K562 (cell line): ENCODE measurements around the gene RGL2. TPM values are rescaled to one million over a fixed set of nuclear protein-coding genes. Genes with fewer than 3 reads are reported as not detected.
A peak's percentile ranks its signal among the peaks of the same experiment; 100 is the strongest.

Source experiments
- CXXC5 ChIP-seq: fragments of 250-450 bp; sonication (Bioruptor Pico); IDR thresholded peaks from 2 replicates; pipeline ENCODE4 v1.8.0; 2022; ENCODE audit warnings: inconsistent platforms, mild to moderate bottlenecking, moderate library complexity
- ELF1 ChIP-seq: fragments of 200-800 bp; sonication (Bioruptor generic); IDR thresholded peaks from 2 replicates; pipeline ENCODE4 v1.6.1; 2016; ENCODE audit warnings: missing genetic modification characterization, missing compliant biosample characterization
- EP400 ChIP-seq: fragments of 450-650 bp; IDR thresholded peaks from 2 replicates; pipeline ENCODE4 v1.6.1; 2017; ENCODE audit warnings: antibody characterized with exemption, mild to moderate bottlenecking, moderate library complexity
- GATAD2A ChIP-seq: fragments of 450-650 bp; IDR thresholded peaks from 2 replicates; pipeline ENCODE4 v1.6.1; 2017
- GTF2F1 ChIP-seq: IDR thresholded peaks from 2 replicates; pipeline ENCODE4 v1.6.1; 2011; ENCODE audit warnings: low read depth, low read length, improper control_type of control experiment
- KLF1 ChIP-seq: fragments of 450-650 bp; IDR thresholded peaks from 2 replicates; pipeline ENCODE4 v1.6.1; 2016; ENCODE audit warnings: missing genetic modification characterization, missing compliant biosample characterization
- KLF10 ChIP-seq: fragments of 250-450 bp; sonication (Bioruptor Pico); IDR thresholded peaks from 2 replicates; pipeline ENCODE4 v1.6.1; 2021; ENCODE audit warnings: matching md5 sums
- MTF1 ChIP-seq: fragments of 250-450 bp; sonication (Bioruptor Pico); IDR thresholded peaks from 2 replicates; pipeline ENCODE4 v1.9.0; 2021; ENCODE audit warnings: moderate library complexity, mild to moderate bottlenecking, inconsistent platforms, borderline replicate concordance
- MYC ChIP-seq, 2 experiments: fragments of 250-450 bp in 1 of 2; sonication (Bioruptor Pico) in 1 of 2; IDR thresholded peaks; 2 replicates each; pipeline versions ENCODE4 v1.5.1 to v1.6.1; 2012 to 2021; ENCODE audit warnings: low read depth in 2 of 2, borderline replicate concordance in 1 of 2, improper control_type of control experiment in 1 of 2, low read length in 1 of 2, mild to moderate bottlenecking in 1 of 2, moderate library complexity in 1 of 2
- NEUROD1 ChIP-seq: fragments of 150-350 bp; IDR thresholded peaks from 2 replicates; pipeline ENCODE4 v1.6.1; 2014; ENCODE audit warnings: borderline replicate concordance, low read length, low read depth; ENCODE audit not compliant: partially characterized antibody
- NONO ChIP-seq, 2 experiments: fragments of 200-400 bp in 1 of 2; fragments of 450-650 bp in 1 of 2; formaldehyde crosslinking in 1 of 2; IDR thresholded peaks; 2 replicates each; pipeline ENCODE4 v1.6.1; 2017; ENCODE audit warnings: low read depth in 2 of 2, mild to moderate bottlenecking in 2 of 2, moderate library complexity in 2 of 2, low read length in 1 of 2
- PATZ1 ChIP-seq: fragments of 250-450 bp; sonication (Bioruptor Pico); IDR thresholded peaks from 2 replicates; pipeline ENCODE4 v1.5.0; 2020; ENCODE audit warnings: mild to moderate bottlenecking, borderline replicate concordance
- RBBP5 ChIP-seq: fragments of 200-600 bp; sonication (generic); IDR thresholded peaks from 2 replicates; pipeline ENCODE4 v1.6.1; 2012; ENCODE audit warnings: borderline replicate concordance, mild to moderate bottlenecking, low read length, control low read depth, inconsistent platforms; ENCODE audit not compliant: insufficient read depth, poor library complexity, severe bottlenecking
- RFX1 ChIP-seq: fragments of 450-650 bp; IDR thresholded peaks from 2 replicates; pipeline ENCODE4 v1.6.1; 2016; ENCODE audit warnings: mild to moderate bottlenecking, moderate library complexity
- RNF219 ChIP-seq: fragments of 250-450 bp; sonication (Bioruptor Pico); IDR thresholded peaks from 2 replicates; pipeline ENCODE4 v1.5.0; 2022; ENCODE audit warnings: mild to moderate bottlenecking
- SAP30 ChIP-seq: fragments of 200-600 bp; sonication (generic); IDR thresholded peaks from 2 replicates; pipeline ENCODE4 v1.6.1; 2012; ENCODE audit warnings: borderline replicate concordance, low read depth, mild to moderate bottlenecking, moderate library complexity, low read length, control low read depth, inconsistent platforms; ENCODE audit not compliant: insufficient read depth, poor library complexity, severe bottlenecking
- SREBF1 ChIP-seq: fragments of 150-350 bp; IDR thresholded peaks from 2 replicates; pipeline ENCODE4 v1.6.1; 2014; ENCODE audit warnings: antibody characterized with exemption, low read depth, low read length, borderline replicate concordance
- TAF7 ChIP-seq: fragments of 450-650 bp; IDR thresholded peaks from 2 replicates; pipeline ENCODE4 v1.6.1; 2016; ENCODE audit warnings: missing genetic modification characterization, missing compliant biosample characterization
- TARDBP ChIP-seq: fragments of 450-650 bp; IDR thresholded peaks from 2 replicates; pipeline ENCODE4 v1.6.1; 2016
- XRCC3 ChIP-seq: fragments of 450-650 bp; IDR thresholded peaks from 2 replicates; pipeline ENCODE4 v1.6.1; 2017; ENCODE audit warnings: mild to moderate bottlenecking, moderate library complexity
- YY1 ChIP-seq, 3 experiments: IDR thresholded peaks; 2 replicates each; pipeline ENCODE4 v1.6.1; 2011; ENCODE audit warnings: low read length in 2 of 3, mild to moderate bottlenecking in 2 of 3, moderate library complexity in 2 of 3, borderline replicate concordance in 1 of 3, control low read depth in 1 of 3, low read depth in 1 of 3; ENCODE audit not compliant: insufficient read depth in 3 of 3, insufficient replicate concordance in 2 of 3, control insufficient read depth in 1 of 3, insufficient read length in 1 of 3; ENCODE audit errors: extremely low read depth in 1 of 3
- ZNF589 ChIP-seq: fragments of 200-800 bp; sonication (Bioruptor generic); IDR thresholded peaks from 2 replicates; pipeline ENCODE4 v1.6.1; 2016; ENCODE audit warnings: low read depth, missing genetic modification characterization, missing compliant biosample characterization
- ZNF785 ChIP-seq: fragments of 250-450 bp; sonication (Bioruptor Pico); IDR thresholded peaks from 2 replicates; pipeline ENCODE4 v1.4.0; 2020; ENCODE audit warnings: mild to moderate bottlenecking
- polyA plus RNA-seq, 8 experiments: library from polyadenylated mRNA; depleted of rRNA in 4 of 8; stranded (reverse) in 5 of 8; unstranded in 3 of 8; fragments of >200 nt; fragmentation: Nextera tagmentation in 2 of 8; fragmentation: Illumina TruSeq in 1 of 8; extraction: Ambion mirVana in 2 of 8; extraction: Trizol in 1 of 8; gene quantifications; 2 replicates each; pipeline versions ENCODE4 v1.2.1 to v1.2.3, GENCODE V29; 2011 to 2014; ENCODE audit warnings: inconsistent platforms in 1 of 8, missing spikeins in 1 of 8
- total RNA-seq, 7 experiments: library from RNA; depleted of rRNA in 6 of 7; stranded (reverse); fragments of >200 nt in 6 of 7; fragmentation: Illumina TruSeq in 2 of 7; extraction: Trizol in 2 of 7; gene quantifications; 2 replicates each; pipeline versions ENCODE4 v1.2.1 to v1.2.3, GENCODE V29; 2011 to 2021; ENCODE audit warnings: low replicate concordance in 1 of 7

Gene RGL2
- total and polyA plus RNA-seq, 9 of the 15 experiments (the other 6 are each of a cell fraction or from before 2014, with no cell fraction given), result 1.8 to 57.1 (median 19.5) TPM

- no peak for TF ChIP-seq ZNF785 (CRISPR knock-in tag)
- TF ChIP-seq ELF1, result peak; percentile 99
- TF ChIP-seq XRCC3, result no peak
- TF ChIP-seq EP400, result peak; percentile 93
- TF ChIP-seq RBBP5, result peak; percentile 78
- peak; percentile 99 for TF ChIP-seq SAP30
- peak; percentile 97 to 99 (median 99) for TF ChIP-seq YY1 (IDR thresholded peaks at IDR 0.05; ENCODE audit: borderline replicate concordance in 1 of 3, control insufficient read depth in 1 of 3, extremely low read depth in 1 of 3, insufficient read depth in 3 of 3, insufficient read length in 1 of 3, insufficient replicate concordance in 2 of 3, low read depth in 1 of 3, low read length in 2 of 3)
- TF ChIP-seq KLF1 (tag), result no peak
- TF ChIP-seq RNF219 (CRISPR knock-in tag), result no peak
- TF ChIP-seq NONO (IDR thresholded peaks at IDR 0.05; ENCODE audit: low read depth in 2 of 2, low read length in 1 of 2), result no peak
- no peak for TF ChIP-seq KLF10
- TF ChIP-seq SREBF1, result no peak
- peak; percentile 40 for TF ChIP-seq NEUROD1
- TF ChIP-seq TARDBP, result 0 out of 2 replicates have a peak, but pooled peaks have one; percentile 24
- TF ChIP-seq MYC (IDR thresholded peaks at IDR 0.05; ENCODE audit: low read depth, low read length), result peak; percentile 94
- TF ChIP-seq MYC (CRISPR knock-in tag; IDR thresholded peaks at IDR 0.05; ENCODE audit: borderline replicate concordance, low read depth), result no peak
- TF ChIP-seq PATZ1, result no peak
- TF ChIP-seq MTF1 (CRISPR knock-in tag), result no peak
- TF ChIP-seq GTF2F1, result no peak
- TF ChIP-seq TAF7 (tag), result peak; percentile 33; the same call in 1 of the 2 replicates
- peak; percentile 47; the same call in 1 of the 2 replicates for TF ChIP-seq ZNF589 (CRISPR knock-in tag)
- no peak for TF ChIP-seq GATAD2A
- peak; percentile 42 for TF ChIP-seq CXXC5 (CRISPR knock-in tag)
- TF ChIP-seq RFX1, result no peak
Observed at GRCh38 chr6:33288921-33289783, 9.6 kb downstream of the RGL2 start, which contains the start of the genes PFDN6 and WDR46 (continued).
